NCI-H1105 (cell line): ENCODE data around the gene PARD6G.

ENCODE experiments used
- DNase-seq: peaks from one replicate; lab custom pipeline; 2025; lab: John Stamatoyannopoulos, UW

Gene PARD6G

DNA sequence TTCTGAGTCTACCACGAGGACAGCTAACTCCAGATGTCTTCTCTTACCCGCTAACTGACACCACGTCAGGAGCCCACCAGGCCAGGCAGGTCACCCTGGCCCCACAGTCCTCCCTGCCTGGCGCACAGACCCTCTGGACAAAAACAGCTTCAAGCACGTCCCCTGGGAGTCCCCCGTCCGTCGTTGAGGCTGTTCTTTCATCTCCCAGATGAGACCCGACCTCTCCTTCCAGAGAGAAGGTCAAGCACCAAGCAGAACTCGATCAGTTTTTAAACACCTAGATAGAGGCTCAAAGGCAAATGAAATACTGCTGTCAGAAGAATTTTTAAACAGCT lies 57.8 kb downstream of the PARD6G start:
- no peak for DNase-seq

DNA sequence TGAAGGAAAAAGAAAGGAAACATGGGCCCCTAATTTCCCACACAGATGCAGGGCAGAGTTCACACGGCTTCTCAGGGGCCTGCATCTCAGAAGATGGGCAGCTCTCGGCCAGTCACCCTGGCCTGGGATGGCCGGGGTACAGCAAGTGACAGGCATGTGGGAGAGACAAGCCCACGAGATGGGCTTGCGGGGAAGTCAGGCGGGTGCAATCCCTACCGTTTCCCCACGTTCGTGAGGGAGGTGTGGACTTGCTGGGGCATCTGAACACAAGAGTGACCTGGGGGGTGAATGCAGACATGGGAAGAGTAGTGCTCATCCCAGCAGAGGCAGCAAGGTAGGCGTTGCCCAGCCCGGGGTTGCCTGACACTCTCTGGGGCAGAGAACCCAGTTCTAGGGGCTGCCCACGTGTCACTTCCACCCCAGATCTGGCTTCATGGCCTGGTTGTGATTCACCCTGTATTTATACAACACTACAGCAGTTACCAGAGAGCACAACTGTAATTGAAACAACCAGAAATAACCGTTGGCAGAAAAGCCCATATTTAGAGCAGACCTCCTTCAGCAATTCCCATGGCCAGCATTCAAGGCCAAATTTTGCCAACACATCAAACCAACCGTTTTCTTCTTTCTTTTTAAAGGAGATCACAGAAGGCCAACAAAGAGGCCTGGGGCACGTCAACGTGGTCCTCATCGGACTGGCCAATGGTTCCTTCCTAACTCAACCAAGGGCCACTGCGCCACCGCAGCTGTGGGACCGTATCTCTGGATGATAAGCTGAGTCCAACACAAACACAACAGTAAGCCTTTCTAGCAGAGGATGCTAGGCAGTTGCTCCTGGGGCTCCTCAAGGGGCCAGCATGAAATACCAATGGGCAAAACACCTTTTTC lies 58.4 kb downstream of the PARD6G start:
- DNase-seq, result no peak

DNA sequence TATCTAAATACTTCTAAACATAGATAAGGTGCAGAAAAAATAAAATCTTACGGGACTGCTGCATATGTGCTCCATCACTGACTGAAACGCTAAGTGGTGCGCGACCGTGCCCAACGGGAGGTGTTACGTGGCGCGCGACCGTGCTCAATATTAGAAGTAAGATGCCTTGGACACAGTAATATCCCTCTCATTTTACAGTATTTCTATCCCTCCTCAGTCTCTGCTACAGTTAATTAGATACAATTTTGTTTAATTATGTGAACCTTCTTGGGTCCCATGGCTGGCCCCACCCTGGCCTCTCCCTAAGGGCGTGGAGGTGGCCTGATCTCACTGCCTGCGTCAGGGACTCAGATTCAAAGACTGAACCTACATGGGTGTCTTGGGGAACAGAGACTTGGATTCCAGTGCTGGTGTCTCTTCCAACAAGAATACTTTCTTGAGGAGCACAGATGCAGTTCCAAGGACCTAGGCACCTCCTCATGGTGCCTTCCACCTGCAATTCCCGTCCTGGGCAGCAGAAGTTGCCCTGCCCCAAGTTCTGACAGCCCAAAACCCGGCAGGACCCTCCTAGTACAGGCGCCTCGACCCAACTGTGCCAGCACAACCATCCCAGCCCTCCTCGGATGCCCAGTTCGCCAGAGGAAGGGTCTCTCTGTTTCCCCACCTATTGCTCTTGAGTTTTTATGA lies 59.2 kb downstream of the PARD6G start:
- no peak for DNase-seq

DNA sequence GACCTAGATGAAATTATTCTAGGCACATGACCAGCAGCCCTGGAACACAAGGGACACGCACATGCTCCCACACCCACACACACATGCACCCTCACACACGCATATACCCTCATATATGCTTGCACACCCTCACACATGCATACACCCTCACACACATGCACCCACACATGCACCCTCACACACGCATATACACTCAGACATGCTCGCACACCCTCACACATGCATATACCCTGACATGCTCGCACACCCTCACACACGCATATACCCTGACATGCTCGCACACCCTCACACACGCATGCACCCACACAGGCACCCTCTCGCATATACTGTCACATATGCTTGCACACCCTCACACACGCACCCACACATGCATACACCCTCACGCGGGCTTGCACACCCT lies 61.8 kb downstream of the PARD6G start:
- no peak for DNase-seq

DNA sequence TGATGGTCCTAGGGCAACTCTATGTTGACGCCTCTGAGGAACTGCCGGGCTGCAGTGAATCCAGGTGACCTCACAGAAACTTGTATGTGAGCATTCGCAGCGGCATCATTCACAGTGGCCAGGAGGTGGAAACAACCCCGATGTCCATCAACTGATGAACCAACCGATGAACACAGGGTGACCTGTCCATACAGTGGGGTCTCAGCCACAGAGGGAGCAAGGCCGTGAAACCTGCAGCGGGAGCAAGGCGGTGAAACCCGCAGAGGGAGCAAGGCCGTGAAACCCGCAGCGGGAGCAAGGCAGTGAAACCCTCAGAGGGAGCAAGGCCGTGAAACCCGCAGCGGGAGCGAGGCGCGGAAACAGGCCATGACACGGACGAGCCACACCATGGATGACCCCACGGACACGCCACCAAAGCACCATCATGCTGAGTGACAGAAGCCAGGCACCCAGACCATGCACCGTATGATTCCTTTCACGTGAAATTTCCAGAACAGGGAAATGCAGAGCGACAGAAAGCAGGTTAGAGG lies 63.0 kb downstream of the PARD6G start:
- DNase-seq, result no peak

DNA sequence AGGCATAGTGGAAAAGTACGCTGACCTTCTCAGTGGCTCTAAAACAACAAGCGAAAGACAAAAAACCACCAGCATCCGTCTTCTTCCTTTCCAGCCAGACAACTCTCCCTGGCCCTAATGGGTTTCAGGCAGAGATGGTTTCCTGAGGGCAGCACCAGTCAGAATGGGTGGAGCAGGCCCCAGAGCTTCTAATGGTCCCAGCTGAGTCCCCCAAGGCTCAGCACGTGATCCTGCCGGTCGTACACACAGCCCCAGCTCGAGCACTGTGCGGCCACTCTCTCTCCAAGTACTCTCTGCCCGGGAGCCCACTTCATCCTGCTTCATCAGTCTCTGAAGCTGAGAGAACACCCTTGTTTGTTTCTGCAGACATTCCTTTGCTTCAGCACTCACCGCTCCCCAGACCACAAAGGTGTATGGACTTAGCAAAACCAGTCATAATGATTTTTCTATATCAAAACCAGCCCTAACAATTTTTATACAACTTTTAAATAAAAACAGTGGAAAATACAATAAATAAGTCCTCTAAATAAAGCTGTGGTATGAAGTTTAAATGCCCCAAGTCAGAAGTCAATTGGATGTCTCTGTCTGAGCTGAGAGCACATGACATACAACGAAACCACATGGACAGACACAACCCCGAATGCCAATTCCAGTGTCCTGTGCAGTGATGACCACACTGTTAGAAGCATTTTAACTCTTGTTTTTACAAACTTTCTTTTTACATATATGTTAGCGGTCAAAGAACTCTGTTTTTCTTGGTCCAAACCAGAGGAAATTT lies 63.9 kb downstream of the PARD6G start:
- no peak for DNase-seq

DNA sequence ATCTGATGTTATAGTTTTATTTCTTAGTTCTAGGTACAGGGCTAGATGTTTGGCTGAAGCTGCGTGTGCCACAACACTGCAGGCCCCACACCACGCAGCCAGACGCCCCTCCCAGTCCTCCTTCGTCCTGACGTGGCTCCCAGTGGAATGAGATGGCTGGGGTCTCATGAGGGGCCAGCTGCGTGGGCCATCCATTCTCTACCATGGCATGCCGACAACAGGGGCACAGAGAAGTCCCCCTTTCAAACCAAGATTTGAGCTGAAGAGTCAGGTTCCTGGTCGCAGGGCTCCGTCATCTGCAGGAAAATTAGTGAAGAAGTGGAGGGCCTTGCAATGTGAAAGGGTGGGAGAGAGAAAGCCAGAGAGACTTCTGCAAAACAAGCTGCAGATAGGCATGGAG lies 64.5 kb downstream of the PARD6G start:
- no peak for DNase-seq

DNA sequence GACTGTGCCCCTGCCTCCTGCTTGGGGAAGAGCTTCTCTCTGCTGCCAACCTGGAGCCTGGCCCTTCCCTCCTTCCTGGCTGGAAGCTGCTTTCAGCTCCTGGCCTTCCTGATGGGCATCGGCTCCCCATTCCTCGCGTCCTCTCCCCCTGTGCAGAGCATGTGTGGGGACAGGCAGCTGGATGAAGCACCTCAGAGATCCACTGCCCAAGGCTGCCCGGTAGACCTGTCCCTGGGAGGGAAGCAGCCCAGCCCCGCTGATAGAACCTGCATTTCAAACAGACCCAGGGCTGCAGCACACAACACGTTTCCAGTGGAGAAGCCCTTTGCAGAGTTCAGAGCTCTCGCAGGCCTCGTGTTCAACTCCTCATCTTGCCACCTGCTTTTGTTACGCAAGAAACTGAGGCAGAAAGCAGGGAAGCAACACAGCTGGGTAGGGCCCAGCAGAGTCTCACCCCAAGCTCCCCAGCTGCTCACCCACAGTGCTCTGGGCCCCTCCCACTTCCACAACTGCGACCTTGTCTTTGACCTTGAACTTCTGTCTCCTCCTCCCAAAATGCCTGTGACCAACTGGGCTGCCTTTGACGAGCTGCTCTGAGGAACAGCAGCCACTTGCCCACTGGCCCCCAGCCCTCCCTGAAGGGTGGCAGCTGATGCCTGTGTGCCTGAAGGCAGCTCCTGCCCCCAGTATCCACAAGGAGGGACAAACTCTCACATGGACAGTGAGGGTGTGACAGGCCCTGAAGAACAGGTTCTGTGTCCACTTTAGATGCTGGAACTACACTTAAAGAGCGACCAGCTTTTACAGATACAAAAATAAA lies 65.5 kb downstream of the PARD6G start:
- no peak for DNase-seq

DNA sequence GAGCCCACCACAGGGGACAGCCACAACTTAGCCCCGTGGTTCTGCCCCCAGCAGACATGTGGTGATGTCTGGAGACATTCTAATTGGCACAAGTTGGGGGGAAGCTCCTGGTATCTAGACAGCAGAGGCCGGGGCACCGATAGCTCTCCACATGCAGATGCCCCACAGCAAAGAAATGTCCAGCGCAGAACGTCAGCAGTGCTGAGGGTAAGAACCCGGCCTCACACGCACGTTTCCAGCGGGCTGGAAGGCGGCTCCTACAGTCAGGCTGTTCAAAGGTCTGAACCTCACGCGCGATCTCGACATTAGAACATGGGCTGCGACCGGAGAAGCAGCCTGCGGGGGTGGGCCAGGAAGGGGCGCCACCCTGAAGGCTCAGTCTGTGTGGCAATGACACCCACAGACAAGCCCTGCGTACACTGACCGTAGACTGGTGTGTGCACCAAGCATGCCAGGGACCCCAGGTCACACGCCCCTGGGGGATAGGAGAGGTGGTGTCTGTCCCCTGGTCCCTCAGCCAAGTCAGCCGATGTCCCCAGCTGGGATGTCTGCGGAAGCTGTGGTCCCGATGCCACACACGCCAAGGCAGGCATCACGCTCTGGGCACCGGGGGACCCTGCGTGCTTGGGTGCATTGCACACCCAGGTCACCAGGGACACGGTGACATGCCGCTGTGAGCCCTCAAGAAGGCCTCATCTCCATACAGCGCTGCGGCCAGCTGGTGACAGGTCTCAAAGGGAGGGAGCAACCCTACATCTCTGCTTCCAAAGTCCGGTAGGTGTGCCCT lies 66.3 kb downstream of the PARD6G start:
- no peak for DNase-seq

DNA sequence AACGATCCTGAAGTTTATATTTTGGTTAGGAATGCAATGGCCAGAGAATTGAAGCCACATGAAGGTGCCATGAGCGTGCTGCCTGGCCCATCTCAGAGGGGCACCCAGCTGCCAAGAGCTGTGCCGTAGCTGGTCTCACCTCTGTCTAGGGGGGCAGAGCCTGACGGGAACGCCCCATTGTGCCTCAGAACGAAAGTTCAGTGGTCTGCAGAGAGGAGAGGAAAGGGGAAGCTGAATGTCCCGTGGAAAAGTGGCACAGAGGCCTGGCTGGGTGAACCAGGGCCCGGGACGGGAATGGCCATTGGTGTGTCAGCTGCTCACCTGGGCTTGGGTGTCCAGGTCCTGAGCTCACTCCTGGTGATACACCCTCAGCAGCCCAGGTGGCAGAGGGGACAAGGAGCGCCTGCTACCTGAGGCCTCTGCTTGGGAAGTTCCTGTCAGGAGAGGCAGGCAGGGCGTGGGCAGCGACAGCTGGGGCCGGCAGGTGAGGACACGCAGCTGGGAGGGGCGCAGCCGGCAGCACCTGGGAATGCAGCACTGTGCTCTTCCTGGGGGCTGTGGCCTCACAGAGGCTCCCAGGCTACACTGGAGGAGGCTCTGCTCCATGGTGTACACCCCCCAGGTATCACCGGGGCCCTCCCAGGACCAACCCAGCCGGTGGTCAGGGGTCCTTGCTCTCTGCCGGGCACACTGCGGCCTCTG lies 67.3 kb downstream of the PARD6G start:
- no peak for DNase-seq

DNA sequence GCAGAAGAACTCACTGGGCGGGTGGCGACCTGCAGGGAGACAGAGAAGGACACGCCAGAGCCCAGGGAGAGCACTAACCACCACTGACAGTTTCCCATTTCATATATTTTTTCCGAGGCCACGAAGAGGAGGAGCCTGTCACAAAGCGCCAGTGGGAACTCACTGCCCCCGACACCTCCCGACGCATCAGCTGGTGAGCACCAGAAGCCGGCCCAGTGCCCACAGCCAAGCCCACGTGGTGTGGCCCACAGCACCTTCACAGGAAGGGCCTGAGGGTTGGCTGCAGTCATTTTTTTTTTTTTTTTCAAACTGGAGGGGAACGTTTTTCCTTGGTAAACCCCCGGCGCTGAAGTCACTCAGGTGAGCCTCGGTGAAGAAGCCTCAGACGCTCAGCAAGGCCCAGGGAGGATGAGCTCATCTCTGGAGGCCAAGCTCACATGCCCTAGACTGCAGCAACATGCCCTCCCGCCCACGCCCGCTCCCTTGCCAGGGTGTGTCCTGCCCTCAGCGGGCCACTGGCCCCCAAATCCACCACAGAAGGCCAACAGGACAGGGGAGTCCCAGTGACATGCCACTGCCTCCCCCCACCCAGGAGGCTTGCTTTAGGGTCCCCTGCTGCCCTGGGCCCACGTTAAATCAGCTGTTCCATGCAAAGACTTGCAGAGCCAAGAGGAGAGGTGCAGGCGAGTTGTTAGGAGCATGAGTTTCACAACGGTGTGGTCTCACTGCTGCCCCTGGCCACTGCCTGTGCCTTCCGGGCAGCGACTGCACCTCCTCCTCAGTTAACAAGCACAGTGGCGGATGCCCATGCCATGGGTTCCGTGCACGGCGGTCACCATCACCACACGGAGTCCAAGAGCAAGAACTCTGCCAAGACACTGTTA lies 68.1 kb downstream of the PARD6G start:
- no peak for DNase-seq

DNA sequence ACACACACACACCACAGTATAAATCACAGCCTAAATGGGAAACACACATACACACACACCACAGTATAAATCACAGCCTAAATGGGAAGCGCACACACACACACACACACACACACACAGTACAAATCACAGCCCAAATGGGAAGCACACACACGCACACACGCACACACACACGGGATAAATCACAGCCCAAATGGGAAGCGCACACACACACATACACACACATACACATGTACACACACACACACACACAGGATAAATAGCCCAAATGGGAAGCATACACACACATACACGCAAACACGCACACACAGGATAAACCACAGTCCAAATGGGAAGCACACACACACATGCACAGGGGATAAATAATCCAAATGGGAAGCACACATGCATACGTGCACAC lies 70.2 kb downstream of the PARD6G start:
- DNase-seq, result no peak

DNA sequence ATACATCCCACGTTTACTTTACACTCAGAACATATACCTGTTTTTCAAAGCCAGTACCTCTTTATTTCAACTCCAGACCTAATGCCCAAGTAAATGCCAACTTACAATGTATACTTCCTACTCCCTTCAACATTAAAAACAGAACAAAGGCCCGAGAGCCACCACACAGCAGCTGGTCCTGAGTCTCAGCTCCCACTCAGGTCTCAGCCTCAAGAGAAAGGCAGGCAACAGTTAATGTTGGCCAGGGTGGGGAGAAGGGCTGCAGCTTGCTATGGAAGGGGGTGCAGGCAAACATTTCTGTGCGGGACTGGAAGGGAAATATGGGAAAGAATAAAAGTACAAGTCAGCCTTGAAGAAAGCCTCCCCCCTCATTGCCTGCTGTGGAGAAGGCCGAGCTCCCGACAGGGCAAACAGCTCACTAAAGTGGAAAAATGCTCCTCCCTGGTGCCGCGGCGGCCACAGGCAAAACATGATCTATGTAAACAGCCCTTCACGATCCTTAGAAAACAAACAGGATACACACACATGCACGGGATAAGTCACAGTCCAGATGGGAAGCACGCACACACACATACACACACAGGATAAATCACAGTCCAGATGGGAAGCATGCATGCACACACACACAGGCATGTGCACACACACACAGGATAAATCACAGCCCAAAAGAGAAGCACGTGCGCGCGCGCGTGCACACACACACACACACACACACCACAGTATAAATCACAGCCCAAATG lies 70.8 kb downstream of the PARD6G start:
- DNase-seq, result no peak

DNA sequence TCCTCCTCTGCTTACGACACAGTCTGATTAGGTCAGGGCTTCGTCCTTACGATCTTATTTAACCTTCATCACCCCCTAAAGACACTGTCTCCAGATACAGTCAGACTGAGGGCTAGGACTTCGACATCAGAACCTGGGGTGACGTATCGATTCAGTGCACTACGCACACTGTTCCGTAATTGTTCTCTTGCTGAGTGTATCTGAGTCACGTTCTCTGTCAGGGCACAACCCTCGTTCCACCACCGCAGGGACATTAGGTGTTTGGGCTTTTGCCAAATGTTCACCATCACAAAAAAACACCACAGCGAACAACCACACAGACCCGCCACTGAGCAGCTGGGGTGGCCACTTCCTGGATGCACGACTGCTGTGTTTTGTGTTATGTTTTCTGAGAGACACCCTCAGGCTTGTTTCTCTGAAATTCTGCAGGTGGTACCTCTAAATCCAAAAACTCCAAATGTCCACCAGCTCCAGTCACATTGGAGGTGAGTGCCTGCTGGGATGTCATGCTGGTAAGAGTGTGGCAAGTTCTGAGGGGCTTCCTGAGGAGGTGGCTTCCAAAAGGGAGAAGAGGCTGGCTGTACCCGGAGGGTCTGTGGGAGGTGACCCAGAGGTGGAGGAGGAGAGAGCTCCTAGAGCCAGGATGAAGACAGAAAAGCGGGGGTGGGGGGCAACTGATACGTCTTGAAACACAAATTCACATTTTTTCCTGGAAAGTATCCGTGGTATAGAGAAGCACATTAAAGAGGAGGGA lies 71.7 kb downstream of the PARD6G start:
- DNase-seq, result no peak

DNA sequence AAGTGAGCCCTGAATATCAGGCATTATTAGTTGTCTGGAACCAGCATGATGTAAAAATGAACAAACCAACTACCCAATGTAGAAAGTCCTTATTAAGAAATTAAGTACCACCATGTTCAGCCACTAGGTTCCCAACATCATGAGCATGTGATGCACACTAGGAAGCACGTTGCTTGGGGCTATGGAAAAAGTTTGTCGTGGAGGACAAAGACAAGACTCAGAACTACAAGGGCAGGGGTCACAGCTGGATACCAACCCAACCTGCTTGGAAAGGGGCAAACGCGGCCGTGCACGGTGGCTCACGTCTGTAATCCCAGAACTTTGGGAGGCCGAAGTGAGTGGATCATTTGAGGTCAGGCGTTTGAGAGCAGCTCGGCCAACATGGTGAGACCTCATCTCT lies 74.3 kb downstream of the PARD6G start:
- no peak for DNase-seq

DNA sequence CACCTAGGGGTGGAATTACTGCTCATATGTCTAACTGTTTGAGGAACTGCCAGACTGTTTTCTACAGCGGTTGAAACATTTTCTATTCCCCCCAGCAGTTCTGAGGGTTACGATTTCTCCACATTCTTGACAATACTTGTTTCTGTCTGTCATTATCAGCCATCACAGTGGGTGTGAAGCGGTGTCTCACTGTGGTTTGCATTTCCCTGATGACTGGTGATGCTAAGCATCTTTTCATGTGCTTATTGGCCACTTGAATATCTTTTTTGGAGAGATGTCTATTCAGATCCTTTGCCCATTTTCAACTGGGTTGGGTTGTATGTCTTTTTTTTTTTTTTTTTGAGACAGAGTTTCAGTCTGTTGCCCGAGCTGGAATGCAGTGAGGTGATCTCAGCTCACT lies 75.3 kb downstream of the PARD6G start:
- DNase-seq, result no peak

DNA sequence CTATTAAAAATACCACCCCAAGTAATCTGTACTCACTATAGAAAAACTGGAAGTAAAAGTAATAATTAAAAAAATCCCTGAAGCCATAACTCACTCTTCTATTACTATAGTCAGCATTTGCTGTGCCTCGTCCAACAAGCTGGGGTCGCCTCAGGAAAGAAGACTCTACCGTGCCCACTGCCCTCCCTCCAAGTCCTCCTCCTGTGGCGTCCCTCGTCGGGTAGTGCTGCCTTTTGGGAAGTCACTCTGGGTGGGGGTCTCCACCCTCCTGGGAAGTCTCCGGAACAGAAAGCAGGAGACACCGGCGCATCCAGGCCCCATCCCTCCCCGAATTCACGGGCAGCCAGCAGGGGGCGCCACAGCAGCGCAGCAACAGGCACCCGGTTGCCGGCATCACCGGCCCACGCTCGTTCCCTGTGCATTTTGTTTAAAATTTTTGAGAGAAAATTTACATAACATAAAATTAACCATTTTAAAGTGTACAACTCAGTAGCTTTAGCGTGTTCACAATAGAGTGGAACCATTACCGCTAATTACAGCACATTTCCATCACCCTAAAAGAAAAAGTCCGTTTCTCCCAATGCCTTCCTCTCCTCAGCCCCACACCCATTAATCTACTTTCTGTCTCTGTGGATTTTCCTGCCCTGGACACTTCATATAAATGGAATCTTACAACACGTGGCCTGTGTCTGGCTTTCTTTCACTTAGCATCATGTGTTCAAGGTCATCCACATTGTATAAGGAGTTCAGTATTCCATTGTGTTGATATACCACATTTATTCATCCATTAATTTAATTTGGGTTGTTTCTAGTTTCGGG lies 76.1 kb downstream of the PARD6G start:
- no peak for DNase-seq
